ENCODE measurements around the gene GDI1.
"Not testable (repeated sequence)": the region's sequence is repeated elsewhere in the genome, so short reads cannot be mapped to it uniquely, and the experiment has no call there.

The GDI1 gene

DNA sequence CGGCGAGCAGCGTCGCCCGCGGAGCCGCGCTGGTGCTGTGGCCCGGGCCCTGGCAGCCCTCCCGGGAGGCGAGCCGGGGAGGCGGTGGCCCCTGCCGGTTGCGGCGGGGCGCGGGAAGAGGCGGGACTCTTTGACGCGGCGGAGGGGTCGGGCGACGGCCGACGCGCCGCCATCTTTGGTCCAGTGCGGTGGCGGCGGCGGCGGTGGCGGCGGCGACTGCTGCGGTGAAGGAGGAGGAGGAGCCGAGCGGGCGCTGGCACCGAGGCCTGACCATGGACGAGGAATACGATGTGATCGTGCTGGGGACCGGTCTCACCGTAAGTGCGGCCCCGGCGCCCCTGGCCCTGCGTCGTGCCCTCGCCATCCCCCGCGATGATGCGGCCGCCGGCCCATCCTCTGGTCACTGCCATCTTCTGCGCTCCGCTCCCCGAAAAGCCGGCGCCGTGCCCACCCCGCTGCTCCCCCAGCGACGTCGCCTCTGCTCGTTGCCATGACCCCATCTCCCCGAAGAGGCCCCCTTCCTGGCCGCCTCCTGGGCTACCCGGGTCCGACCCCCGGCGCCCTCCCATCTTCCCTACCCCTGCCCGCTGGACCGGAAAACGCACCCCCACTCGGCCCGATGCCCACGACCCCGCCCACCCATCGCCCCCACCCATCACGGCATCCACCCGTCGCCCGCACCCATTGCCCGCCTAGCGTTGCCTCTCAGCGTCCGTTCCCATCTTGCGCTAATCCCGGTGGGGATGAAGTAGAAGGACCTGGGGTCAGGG is at the start of gene GDI1:
Gene GDI1, plus strand, starts transcription at position 172 of the 770 bp plus-strand sequence. Its CDS starts 101 bp downstream, at position 273.
- DNase-seq (ENCODE audit: low spot score), result peak; percentile 47

DNA sequence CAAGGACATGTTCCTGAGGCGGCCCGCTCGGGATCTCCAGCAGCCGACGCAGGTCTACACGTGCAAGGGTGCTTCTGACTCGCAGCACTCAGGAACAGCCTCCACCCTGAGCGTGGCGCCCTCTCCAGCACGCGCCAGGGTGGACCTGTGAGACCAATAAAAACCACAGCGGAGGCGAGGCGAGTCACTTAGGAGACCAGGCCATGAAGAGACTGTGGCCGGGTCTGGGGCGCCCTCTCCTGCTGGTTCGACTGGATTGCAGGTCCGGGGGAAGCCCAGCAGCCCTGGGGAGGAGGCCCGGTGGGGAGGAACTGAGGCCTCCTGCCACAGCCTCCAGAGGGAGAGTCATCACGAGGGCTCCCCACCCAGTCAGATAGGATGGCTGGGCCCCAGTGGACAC is 48.9 kb upstream of the GDI1 start:
- not testable (repeated sequence) for DNase-seq (ENCODE audit: low spot score)

DNA sequence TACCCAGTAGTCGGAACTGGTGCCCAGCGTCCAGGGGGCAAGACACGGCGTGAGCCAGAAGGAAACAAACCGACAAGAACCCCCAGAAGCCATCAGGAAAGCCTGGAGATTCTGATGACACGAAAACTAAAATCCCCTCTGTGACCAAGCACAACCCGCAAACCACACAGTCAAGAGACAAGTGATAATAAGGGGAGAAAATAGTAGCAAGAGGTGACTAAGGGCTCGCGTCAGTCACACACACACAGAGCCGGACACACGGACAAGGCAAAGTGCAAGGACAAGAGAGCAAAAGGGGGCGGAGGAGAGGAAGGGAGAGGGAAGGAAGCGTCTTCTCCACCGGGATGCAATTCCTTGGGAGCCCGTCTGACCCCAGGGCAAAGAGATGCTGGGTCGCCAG is 48.3 kb upstream of the GDI1 start:
- not testable (repeated sequence) for DNase-seq (ENCODE audit: low spot score)

DNA sequence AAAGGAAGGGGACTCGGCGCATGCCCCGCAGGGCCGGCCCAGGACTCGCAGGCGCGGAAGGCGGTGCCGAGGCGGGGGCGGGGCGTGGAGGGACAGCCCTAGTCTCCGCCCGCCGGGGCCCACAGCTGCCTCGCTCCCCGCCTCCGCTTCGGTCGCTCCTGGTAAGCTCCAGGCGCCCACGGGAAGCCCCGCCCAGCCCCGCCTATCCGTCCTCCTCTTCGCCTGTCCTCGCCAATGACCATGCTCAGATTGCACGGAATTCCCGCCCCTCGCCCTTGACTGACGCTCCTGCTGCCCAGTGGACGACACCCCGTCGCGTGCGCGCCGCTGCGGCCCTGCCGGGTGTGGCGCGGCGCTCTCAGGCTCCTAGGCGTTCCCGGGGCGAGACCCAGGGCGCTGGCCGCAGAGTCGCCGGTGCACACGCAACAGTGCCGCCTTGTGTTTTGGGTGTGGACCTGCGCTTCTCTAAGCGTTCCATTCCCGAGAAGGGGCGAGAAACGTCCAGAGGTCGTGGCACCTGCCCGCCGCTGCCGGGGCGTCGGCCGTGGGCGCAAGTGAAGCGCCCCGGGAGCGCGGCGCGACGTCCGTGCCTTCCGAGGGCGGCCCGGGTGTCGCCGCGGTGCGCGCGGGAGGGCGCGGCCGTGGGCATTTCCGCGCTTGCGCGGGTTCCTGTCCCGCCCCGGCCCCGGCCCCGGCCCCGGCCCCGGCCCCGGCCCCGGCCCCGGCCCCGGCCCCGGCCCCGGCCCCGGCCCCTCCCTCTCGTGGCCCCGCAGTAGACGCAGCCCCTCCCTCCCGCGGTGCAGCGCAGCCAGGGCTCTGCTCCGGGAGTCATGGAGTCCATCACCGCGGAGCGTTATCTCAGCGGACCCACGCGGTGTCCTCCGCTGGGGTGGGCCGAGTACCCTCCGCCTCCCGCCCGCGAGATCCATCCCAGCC is 46.9 kb upstream of the GDI1 start:
- DNase-seq (ENCODE audit: low spot score), result not testable (repeated sequence)

DNA sequence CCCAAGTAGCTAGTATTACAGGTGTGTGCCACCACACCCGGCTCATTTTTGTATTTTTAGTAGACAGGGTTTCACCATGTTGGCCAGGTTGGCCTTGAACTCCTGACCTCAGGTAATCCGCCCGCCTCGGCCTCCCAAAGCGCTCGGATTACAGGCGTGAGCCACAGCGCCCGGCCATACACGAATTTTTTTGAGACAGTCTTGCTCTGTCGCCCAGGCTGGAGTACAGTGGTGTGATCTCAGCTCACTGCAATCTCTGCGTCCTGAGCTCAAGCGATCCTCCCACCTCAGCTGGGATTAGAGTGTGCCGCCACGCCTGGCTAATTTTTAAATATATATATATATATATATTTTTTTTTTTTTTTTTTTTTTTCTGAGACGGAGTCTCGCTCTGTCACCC is 40.6 kb upstream of the GDI1 start:
- not testable (repeated sequence) for DNase-seq (ENCODE audit: low spot score)

DNA sequence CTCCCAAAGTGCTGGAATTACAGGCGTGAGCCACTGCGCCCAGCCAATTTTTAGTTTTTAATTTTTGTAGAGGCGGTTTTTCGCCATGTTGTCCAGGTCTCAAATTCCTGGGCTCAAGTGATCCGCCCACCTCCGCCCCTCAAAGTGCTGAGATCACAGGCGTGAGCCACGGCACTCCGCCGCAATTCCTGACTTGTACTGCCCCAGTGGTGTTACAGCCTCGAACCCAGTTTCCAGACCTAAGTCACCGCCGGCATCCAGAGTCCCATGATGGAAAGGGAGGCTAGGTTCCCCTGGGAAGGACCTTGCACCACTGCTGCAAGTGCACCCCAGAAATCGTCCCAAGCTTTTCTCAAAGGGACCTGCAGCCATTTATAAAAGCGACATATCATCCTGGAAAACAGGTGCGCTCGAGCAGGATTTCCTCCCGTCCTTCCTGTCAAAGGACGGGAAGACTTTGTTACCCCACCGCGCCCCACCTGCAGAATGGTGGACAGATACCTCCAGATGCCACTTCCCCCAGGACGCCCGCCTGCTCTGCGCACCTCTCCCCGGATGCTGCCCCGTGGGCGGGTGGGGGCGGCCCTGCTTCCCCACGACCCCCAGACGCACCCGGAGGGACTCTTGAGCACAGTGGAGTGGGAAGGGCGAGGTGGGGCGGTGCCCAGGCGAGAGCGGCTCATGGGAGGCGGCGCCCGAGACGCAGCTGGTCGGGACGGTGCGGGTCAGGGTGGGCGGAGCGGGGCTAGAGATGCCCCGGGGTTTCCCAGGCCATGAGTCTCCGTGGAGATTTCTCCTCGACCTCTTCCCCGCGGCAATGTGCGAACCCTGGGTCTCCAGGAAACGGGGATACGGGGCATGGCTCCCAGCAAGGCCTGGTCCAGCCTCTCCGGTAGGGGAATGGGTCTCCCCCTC is 39.7 kb upstream of the GDI1 start:
- peak; percentile 66 for DNase-seq (ENCODE audit: low spot score)

DNA sequence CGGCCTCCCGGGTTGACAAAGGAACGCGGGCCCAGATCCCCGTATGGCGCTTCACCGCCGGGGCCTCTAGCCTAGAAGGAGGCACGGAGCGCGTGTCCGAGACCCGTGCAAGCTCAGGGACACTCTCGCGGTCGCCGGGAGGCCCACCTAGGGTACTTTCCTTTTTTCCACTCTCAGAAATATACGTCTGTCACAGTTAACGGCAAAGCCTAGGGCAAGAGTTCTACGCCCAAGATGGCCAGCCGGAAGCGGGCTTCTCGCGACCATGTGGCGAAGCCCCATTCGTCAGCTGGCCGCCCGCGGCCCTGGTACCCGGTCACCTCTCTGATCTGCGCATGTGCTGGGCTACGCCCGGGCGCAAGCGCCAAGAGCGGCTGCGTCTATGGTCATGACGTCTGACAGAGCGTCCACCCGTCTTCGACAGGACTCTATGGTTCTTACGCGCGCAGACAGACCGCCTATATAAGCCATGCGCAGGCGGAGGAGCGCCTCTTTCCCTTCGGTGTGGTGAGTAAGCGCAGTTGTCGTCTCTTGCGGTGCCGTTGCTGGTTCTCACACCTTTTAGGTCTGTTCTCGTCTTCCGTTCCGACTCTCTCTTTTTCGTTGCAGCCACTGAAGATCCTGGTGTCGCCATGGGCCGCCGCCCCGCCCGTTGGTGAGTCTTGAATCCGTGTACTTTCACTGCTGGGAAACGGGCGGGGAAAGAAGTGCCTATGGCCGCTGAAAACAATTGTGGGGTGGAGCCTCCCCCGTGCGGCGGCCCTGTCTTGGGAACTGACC is 38.9 kb upstream of the GDI1 start, which contains the start of gene RPL10:
Gene RPL10, plus strand, starts transcription at position 490 of the 780 bp plus-strand sequence. Its CDS starts 143 bp downstream, at position 633.
- DNase-seq (ENCODE audit: low spot score), result peak; percentile 94

DNA sequence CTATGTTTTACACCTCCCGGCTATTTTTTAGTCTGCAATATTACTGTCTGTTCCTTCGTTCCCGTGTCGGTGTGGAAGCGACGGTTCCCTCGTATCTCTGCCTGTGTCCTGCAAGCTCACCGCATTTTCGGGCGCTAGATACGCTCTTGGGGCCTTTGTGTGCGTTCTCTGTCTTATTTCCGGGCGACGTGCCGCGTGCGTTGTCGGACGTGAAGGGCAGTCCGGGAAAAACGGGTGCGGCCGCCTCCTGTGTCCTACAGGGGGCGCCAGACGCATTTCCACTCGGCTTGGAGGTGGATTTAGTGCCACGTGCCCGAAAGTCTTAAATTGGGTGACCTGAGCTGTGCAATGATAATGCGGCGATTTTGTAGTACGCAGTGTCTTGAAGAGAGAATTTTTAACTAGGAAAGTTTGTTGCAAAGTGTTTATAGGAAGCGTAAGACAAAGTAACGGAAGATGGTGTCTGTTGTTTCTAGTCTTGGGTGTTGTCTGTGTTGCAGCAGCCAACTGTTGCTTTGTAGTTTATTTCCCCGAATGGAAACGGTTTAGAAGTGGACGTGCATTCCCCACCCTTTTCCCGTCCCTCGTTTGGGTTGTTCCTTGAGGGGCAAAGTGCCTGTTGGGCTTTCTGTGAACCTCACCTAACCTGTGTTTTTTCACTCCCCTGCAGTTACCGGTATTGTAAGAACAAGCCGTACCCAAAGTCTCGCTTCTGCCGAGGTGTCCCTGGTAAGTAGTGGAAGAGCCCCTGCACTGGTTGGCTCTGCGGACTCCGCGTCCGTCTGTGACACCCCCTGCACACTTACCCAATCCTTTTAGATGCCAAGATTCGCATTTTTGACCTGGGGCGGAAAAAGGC is 38.1 kb upstream of the GDI1 start:
- DNase-seq (ENCODE audit: low spot score), result peak; percentile 81

DNA sequence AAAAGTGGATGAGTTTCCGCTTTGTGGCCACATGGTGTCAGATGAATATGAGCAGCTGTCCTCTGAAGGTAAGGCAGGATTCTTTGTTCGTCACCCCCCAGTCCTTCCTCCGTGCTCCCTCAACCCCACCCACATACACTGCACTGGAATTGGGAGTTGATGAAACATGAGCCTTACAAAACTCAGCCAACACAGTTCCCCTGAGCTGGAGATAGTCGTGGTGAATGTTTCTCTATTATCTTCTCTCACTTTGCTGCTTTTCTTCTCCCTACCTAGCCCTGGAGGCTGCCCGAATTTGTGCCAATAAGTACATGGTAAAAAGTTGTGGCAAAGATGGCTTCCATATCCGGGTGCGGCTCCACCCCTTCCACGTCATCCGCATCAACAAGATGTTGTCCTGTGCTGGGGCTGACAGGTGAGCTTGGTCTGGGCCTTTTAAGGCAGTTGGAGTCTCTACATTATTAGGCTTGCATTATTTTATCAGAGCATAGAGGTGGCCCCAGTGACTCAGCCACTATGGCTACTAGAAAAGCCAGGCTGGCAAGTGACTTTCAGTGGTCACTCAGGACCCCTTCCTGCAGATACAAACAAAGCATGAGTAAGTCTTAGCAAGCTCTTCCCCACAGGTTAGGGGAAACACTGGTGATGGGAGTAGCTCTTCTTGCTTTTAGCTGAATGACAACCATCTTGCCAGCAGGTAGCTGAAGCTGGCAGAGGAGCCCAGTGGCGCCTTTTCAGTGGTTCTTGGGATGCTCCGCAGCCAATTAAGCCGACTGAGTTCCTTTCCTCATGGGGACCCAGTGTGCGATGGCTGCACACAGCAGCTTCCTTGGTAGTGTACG is 37.2 kb upstream of the GDI1 start:
- DNase-seq (ENCODE audit: low spot score), result no peak

DNA sequence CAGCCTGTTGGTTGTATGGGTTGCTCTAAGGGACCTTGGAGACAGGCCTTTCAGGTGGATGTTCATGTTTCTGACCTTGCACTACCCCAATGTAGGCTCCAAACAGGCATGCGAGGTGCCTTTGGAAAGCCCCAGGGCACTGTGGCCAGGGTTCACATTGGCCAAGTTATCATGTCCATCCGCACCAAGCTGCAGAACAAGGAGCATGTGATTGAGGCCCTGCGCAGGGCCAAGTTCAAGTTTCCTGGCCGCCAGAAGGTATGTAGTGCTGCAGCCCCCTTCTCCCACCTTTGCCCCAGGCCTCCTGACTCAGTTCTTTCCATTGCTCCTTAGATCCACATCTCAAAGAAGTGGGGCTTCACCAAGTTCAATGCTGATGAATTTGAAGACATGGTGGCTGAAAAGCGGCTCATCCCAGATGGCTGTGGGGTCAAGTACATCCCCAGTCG is 36.6 kb upstream of the GDI1 start:
- not testable (repeated sequence) for DNase-seq (ENCODE audit: low spot score)

DNA sequence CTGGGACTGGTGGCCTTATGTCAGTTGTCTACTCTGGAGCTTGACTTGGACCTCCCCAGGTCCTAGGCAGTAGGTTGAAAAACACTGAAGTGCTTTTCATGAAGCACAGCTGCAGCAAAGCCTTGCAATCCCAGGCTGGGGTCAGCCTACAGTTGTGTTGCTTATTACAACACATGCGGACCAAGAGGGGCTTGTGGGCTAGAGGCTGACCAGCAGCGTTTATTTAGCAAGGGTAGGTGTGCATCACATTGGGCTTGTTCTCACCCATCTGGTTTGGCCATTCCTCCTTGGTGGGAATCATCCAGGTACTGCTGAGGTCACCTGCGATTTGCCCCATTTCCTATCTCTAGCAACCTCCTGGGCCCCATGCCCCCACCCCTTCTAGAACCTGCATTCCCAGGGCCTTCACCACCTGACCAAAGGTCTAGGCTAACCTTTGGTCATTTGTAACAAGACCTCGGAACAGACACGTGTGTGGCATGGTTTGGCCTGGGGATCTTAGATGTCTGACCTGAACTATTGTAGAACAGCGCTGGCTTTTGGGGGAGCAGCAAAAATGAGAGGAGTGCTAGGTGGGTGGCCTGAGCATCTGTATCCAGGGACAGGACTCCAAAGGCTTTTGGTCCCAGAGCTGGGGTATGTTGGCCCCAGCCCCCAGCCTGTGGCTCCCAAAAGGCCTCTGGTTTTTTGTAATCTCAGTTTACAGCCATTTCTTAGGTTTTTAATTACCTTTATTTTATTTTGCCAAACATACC is 35.7 kb upstream of the GDI1 start:
- DNase-seq (ENCODE audit: low spot score), result peak; percentile 40

DNA sequence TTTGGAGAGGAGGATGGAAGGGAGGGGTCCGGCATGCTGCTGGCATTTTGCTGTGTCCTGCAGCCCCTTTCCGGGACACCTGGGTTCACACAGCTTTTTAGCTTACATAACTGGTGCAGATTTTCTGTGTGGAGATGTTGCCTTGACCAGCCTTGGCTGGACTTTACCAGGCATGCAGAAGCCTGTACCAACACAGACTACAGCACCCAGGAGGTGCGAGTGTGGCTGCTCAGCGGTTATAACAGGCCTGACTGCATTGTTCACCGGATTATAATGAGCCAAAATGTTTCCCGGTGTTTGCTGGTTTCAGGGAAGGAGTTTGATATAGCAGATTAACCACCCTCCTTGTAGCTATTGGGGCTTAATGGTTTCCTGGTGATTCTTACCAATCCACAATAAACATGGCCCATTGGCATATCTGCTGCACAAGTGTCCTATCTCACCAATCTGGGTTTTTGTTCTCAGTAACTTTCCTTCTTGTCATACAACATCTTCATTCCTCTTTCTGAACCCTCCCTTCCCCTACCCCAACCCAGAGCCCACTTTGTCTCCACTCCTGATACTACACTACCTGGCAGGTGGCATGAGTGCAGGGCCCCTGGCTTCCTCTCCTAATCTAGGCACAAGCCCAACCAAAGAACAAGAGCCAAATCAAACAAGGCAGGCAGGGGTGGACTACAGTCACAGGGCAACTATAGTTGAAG is 34.9 kb upstream of the GDI1 start:
- DNase-seq (ENCODE audit: low spot score), result no peak

DNA sequence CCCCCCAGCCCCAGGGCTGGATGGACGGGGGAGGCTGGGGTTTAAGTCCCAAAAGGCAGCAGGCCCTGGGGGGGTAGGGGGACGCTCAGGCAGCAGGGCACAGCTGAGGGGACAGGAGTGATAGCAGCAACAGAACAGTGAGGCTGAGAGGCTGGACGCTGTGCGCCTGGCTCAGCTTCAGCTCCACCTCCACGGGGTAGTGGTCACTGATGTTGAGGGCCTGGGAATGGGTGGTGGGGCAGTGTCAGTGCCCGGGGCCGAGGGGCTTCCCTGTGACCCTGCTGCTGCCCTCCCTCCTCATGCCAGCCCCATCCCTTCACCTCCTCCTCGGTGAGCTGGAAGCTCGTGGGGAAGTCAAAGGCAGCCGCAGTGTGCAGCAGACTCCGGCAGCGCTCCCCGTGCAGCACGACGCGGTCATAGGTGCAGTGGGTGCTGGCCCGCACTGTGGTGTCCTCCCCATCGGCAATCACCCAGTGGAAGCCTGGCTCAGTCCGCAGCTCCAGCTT is 34.3 kb upstream of the GDI1 start:
- DNase-seq (ENCODE audit: low spot score), result no peak

DNA sequence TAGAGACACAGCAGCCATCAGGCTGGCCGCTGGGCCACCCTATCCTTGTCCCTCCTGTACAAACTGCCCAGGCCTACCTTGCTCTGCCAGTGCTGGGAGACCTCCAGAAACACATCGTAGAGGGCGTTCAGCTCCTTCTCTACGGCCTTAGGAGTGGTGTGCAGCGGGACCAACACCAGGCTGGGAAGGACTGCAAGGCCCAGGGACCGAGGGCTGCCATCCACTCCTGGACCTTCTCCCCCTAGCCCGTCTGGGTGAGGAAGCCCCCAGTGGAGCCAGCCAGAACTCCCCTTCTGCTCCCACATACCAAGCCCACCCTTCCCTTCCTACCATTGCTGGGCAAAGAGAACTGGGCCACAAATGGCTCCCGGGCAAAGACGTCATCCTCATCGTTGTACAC is 33.8 kb upstream of the GDI1 start:
- DNase-seq (ENCODE audit: low spot score), result no peak

DNA sequence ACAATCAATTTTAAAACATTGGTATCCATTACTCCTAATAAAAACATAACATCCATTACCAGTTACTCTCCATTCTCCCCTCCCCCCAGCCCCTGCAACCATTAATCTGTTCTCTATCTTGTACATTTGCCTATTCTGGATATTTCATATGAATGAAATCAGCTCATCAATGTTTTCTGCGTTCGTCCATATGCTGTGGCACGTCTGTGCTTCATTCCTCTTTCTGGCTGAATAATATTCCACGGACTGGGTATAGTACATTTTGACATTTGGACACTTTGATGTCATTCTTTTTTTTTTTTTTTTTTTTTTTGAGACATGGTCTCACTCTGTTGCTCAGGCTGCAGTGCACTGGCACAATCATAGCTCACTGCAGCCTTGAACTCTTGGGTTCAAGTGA is 33.1 kb upstream of the GDI1 start:
- DNase-seq (ENCODE audit: low spot score), result no peak

DNA sequence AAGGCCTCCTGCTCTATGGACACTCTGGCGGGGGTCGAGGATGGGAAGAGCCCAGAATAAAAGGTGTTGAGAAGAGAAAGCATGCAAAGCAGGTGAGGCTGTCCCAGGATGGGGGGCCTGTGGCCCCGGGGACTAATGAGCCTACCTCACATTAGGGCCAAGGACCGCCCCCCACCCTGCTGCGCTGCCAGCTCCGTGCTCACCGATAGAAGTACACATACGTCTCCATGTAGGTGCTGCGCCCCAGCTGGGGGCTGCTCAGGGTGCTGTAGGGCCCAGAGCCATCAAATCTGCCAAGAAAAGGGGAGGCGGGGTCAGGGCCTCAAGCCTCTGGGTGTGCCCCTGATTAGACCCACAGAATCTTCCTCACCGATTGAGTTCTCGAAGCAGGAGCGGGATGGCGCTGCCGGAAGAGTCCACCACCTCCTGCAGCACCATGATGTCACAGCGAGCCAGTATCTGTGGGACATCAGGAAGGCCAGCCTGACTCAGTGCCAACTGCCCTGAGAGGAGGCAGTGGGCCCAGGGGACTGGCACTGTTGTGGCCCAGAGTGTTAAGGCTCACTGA is 32.2 kb upstream of the GDI1 start:
- DNase-seq (ENCODE audit: low spot score), result no peak

DNA sequence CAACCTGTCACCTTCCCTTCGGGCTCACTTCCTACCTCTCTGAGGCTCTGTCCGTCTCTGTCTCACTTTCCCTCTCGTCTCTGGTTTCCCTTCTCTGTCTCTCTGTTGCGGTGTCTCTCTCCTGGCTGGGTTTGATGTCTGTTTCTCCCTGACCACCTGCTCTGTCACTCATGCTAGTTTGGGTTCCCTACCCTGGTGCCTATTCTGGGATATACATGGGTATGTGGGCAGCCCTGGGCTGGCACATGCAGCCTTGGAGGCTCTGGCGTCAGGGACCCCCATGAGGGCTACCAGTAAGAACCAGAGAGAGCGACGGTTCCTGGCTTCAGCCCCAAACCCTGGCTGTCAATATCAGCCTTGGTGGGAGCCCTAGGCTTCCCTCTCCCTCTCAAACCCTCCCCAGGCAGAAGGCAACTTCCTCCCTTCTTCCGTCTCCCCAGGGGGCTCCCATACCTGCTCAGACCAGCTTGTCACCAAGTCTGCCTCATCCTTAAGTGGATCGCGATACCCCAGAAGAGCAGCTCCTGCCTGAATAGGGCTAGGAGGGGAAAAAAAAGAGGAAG is 28.2 kb upstream of the GDI1 start:
- DNase-seq (ENCODE audit: low spot score), result no peak
